COLO668 (cell line): ENCODE results near the gene CBFA2T3.
A peak's percentile ranks its signal among the peaks of the same experiment; 100 is the strongest.

Experiments
- DNase-seq: peaks from one replicate; lab custom pipeline; 2025; ENCODE audit not compliant: unreplicated experiment; lab: John Stamatoyannopoulos, UW

CBFA2T3 gene

DNA sequence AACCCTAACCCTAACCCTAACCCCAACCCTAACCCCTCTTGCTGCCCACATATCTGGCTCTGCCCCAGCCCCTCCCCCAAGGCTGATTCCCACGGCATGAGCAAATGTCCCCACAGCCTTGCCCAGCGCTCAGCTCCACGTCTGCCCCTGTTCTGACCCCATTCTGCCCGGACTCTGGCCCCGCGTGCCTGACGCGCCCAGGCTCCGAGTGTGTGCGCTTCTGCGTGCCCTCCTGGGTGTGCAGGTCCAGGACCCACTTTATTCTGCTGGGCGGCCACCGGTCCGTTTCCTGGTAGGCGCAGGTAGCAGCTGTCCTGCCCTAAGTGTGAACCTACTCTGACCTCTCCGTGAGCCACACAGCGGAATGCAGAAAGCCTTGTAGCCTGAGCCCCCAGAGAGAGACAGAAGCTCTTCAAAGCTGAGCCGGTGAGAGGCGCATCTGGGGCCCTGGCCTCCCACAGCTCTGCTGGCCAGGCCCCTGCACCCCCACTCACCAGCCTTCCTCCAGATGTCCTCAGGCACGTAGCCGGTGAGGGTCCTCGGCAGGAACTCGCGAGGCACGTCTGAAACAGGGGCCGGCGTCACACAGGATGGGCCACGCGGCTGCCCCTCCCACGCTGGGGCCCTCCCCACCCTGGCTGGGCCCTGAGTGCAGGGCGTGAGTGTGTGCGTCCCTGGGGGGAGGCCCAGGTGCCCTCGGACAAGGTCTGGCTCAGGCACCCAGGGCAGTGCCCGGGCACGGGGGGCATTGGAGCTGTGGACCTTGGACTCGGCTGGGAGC is 96.6 kb downstream of the CBFA2T3 start:
- no peak for DNase-seq

DNA sequence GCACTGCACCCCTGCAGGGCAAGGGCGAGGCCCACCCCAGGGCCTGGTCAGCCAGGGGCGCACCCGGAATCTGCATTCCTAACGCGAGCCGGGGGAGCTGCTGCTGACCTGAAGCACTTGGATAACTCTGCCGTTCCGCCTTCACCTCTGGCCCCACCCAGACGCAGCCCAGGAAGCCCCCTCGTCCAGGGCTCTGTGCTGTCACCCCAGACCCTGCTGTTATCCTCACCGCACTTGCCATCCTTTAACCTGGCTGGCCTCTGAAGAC is 97.3 kb downstream of the CBFA2T3 start:
- DNase-seq: no peak

DNA sequence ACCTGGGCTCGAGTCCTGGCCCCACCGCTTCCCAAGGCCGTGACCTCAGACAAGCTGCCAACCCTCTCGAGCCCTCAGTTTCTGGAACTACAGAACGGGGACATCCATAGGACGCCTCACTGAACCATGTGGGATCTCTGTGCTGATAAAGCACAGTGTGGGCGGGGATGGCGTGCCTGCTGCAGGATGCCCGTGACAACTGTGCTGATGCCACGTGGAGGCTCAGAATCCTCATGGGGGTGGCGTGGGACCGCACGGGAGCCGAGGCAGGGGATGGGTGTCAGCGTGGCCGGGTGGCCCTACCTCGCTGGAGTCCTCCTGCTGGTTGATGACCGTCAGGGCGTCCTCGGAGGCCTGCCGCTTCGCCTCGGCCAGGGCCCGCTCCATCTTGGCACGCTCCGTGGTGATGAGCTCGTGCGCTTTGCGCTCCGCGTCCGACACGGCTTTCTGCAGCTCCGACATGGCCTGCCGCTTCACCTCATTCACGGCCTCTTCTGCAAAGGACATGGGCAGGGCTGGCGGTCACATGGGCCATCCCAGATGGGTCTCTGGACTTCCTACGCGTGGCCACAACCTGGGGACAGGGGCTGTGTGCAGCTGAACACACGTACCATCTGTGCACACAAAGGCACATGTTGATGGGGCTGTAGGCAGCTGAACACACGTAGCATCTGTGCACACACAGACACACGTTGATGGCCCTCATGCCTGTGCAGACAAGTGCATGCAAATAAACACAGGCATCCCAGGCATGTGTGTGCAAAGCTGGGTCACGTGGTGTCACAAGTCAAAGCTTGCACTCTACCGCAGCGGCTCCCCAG is 97.8 kb downstream of the CBFA2T3 start:
- peak; percentile 19 for DNase-seq

DNA sequence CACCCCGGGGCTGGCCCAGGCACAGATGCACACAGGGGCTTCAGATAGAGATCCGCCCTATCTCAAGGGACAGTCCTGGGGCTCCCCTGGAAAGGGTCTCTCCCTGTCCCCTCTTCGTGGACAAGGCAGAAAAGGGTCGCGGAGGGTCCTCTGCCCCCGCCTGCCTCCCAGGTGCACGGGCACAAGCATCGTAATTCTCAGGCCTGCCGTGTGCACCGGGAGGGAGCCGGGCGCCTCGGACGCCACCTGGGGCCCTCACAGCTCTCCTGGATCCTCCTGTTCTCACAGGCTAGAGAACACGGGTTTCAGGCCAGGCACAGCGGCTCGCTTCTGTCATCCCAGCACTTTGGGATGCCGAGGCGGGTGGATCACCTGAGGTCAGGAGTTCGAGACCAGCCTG is 98.7 kb downstream of the CBFA2T3 start:
- no peak for DNase-seq

DNA sequence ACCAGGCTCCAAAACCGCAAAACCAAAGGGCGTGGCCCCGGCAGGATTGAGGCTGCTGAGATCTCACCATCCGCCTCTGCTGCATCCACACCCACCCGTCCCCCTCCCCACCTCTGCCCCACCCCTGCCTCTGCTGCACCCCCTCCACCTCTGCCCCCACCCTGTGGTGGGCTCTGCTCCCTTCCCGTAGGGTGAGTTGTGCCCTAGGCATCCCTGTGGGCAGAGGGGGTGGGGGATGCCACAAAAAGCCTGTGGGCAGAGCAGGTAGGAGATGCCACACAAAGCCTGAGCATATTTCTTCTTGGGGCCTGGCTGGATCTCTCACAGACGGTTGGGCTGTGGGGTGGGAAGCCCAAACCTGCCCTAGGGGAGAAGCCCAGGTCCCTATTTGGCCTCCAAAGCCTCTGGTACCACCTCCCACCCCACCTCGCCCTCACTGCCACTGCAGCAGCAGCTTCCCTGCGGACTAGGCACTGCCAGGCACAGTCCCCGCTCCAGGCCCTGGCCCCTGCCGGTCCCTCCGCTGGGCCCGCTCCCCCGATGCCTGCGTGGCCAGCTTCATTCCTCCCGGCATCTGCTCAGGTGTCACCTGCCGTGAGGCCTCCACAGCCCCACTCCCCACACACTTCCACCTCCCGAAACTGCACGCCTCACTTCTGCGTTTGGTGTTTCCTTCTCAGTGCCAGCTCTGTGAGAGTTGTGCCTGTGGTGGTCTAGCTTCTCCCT is 99.3 kb downstream of the CBFA2T3 start:
- no peak for DNase-seq

DNA sequence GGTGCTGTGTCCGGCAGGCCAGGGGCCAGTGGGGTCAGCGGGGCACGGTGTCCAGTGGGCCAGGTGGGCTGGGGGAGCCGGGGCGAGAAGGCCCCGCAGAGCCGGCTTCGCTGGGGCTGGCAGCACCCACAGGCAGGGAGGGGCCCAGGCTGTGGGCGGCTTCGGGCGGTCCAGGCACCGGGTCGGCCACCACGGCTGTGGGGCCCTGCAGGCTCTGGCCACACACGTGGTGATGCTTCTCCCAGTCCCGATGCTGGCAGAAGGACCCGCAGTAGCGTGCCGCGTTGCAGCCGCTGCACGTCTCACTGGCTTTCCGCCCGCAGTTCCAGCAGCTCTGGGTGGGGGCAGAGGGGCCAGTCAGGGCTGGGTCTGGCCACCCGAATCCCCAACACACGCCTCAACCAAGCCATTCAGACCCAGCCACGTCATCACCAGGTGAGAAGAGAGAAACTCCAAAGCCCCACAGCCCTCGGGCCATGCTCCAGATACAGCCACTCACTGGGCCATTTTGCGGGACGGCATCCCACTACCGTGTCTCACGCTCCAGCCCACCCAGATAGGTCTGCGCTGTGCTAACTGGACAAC is 100.0 kb downstream of the CBFA2T3 start:
- no peak for DNase-seq

DNA sequence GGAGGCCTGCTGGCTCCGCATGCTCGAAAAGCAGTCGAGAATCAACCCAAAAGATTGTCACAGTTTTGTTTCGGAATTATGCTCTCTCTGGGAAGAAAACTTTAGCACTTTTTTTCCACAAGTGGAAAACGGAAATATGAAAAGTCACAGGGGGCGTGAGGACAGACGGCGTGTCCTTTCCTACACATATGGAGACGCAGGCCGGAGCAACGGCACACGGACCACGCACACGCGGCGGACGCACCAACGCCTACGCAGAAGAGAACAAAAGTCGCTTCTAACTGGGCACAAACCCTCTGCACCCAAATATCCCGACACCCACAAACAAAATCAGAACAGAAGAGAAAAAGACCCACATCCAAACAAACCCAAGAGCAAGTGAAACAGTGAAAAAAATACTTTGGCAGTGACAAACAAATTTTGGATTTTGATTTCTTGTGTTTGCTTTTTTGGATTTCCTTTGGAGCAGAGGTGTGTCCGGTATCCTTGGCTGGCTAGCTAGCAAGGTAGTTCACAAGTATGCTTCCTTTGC is 101.2 kb downstream of the CBFA2T3 start:
- no peak for DNase-seq

DNA sequence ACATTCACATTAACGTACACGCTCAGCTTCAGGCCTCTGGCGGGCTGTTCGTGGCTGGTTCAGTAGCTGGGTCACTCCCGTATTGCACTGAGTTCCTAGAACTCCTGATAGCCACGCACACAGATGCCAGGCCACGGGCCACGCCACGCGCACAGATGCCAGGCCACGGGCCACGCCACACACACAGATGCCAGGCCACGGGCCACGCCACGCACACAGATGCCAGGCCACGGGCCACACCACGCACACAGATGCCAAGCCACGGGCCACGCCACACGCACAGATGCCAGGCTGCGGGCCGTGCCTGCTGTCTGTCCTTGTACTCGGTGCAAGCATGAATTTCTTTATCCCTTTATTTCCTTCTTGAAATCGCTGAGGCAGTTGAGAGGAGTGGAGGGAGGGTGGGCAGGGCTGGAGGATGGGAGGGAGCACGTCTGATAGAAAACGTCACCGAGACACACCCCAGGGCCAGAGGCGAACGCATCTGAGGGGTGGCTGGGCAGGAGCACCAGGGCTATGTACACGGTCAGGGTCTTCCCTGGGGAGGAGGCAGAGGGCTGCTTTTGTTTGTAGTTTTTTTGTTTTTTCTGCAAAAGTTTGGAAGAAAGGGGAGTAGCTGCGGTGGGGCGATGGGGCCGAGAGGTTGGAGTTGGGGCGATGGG is 101.9 kb downstream of the CBFA2T3 start:
- DNase-seq: no peak

DNA sequence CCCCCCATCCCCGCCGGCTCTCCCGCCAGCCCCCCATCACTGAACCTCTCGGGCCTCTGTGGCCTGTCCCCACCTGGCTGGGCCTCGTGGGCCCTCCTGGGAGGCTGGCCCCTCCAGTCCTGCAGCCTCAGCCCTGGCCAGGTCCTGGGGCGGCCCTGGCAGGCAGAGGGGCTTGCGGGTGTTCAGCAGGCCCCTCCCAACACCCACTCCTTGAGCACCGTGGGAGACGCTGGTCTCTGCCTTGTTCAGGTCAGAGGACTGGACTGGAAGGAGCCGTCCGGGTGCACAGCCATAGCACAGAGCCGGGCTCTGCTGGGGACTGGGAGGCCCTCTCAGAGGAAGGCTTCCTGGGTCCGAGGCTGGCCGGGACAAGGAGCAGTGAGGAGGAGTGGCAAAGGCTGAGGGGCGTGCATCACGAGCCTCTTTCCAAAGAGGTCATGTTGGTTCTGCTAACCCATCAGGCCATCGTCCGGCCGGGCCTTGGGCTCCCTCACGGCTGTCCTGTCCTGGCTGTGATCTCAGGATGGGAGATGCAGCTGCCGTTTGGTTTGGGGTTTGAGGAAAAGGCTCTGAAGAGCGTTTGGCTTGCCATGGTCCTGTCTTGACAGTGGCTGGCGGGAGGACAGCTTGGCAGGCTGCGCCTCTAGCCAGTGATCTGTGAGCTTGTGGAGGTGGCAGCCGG is 104.2 kb downstream of the CBFA2T3 start:
- no peak for DNase-seq

DNA sequence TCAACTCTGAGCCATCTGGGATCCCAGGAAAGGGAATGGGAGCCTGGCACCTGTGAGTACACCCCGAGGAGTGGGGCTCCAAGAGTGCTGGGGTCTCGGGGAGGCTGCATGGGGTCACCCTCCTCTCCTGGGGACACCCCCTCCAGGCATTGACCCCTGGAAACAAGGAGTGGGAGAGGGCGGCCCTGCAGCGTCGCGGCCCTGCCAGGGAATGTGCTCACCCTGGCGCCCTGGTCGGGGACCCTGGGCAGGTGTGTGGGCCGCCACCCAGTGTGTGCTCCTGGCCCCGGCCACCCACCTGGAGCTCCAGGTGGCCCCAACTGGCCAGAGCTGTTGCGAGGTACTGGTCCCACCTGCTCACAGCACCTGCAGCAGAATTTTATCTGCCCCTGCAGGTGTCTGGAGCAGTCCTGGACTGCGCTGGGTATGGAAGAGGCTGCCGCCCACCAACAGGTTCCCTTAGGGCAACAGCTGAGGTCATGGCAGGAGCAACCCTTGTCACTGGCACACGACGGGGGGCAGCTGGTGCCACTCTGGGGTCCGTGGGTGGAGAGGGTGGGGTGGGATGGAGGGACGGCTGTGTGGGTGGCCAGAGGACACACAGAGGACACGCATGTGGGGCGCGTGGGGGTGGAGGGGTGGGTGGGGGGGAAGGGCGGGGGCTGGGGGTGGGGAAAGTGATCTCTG is 105.1 kb downstream of the CBFA2T3 start:
- peak; percentile 87 for DNase-seq

DNA sequence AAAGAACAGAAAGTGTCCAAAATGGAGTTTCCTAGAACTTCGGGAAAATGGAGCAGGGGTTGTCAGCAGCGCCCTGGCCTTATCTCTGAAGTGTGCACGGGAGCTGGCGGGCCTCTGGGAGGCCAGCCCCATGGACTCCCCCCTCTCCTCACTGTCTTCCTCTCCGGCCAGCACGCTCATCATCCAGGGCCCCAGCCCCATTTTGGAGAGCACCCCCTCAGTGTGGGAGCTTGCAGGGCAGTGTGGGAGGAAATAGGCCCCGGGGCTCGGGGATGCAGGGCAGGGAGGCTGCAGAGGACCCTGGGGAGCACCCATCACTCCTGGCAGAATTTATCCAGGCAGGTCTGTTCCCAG is 105.7 kb downstream of the CBFA2T3 start:
- DNase-seq: no peak

DNA sequence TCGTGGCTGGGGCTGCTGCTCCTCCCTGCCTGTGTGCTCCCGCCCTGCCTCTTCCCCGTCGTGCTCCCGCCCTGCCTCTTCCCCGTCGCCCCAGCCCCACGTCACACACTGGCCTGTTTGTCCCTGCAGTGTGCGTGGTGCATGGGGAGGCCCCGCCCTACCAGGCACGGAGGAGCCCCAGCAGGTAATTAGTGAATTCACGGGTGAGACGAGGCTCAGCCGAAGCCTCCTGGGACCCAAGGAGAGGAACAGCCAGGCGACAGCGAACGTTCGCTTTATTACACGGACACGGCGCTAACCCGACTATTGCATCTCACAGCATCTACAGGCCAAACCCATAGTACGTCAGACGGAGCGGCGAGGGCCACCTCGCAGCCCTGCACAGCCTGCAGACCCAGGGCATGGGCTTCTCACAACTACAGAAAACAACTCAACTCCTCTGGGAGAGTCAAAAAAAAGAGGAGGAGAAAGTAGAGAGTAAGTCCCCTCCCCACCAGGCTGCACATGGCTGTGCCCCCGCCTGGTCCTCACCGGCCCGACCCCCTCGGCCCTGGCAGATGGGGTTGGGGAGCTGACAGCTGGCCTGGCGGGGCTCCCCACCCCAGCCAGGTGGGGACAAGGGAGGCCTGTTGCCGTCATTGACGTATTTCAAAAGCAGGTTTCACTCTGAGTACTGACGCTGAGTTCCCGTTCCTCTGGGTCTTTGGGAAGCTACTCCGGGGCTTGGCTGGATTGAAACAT is 106.2 kb downstream of the CBFA2T3 start:
- DNase-seq: peak; percentile 77

DNA sequence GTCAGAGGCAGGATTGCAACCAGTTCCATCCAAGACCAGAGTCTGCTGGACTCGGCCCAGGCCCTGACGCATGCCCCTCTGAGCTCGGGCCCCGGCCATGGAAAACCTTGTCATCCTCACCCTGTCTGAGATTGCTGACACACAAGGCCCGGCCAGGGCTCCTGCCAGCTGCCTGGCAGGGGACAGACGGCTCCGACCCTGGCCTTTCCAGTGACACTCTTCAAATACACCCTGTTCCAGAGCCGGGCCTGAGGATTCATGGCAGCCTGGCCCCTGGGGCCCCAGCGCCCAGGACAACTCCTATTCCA is 107.4 kb downstream of the CBFA2T3 start:
- DNase-seq: peak; percentile 13

DNA sequence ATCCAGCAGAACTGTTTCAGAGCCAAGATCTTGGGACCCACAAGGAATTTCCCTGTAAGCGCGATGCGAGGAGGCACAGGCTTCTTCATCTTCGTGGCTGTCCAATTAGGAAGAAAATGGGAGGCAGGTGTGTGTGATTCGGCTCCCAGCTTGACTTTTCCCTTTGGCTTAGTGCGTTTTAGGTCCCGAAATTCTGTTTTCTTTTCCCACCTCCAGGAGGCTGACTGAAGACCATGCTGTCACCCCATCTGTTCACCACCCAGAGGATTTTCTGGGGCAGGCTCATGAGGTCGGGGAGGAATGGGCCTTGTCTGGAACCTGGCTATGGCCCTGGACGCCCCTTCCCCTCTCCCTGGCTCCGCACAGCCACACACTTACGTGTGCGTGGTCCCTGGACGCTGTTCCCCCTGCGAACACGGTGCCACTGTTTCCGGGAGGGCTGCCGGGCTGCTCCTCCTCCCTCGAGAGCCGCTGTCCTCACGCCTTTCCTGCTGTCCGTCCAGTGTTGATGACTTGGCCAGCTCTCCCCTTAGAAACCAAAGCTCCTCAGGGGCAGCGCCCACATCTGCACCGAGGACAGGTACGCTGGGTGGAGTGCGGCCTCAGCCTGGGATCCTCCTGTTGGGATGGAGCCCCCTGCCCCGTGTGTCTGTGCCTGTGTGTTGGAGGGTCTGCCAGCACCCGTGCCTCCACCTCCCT is 107.9 kb downstream of the CBFA2T3 start:
- no peak for DNase-seq

DNA sequence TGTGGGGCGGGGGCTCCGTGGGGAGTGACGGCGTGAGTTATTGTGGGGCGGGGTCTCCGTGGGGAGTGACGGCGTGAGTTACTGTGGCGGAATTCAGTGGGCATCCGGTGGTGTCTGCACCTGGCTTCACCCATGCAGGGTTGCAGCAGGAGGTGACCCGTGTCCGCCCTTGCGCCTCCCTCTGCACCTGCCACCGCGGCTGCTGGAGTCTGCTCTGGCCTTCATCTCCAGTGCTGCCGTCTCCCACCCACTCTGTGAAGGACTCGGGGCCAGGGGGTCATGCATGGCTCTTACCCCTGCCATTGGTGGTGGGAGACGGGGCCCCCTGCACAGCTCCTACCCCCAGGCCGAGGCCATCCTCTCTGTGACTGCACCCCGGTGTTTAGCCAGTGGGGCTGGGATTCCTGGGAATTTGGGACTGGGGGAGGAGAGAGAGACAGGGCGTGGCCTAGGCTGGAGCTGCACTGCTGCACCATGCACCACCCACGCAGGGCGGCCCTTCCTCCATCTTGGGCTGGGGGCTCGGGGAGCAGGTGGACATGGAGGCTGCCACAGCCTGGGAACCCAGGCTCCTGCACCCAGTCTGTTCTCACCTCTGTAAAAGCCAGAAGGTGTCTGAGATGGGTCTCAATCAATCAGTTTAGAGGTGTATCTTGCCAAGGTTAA is 109.3 kb downstream of the CBFA2T3 start:
- peak; percentile 60 for DNase-seq

DNA sequence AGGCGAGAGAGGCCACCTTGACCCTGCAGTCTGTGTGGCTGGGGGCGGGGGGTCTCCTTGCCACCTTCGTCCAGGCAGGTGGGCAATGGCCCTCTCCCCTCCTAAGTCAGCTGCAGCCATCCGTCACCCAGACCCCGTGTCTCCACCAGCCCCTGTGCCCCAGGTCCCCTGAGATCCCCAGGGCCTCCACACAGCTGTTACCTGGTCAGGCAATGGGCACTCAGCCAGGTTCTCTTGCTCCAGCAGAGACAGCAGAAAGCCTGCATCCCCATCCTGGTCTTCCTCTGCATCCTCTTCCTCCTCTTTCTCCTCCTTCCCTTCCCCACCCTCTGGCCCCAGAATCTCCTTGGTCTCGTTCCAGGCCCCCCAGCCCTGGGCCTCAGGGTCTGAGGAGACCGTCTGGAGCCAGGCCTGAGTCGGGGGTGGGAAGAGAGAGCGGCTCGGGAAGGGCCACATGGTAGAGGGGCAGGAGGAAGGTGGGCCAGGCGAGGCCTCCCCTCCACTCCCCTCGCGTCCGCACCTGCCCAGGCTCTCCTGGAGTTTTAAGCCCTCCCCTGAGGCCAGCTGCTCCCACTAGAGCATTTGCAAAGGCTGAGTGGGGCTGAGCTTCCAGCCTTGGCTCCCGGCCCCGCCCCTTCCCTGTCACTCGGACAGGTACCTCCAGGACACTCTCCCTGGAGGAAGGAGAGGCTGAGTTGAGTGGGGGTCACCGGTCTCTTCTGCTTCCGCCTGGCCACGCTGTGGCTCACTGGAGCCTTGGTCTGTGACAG is 110.7 kb downstream of the CBFA2T3 start, which contains the start of gene PABPN1L:
TSS of gene PABPN1L (minus strand) at position 510 of the 770 bp plus-strand sequence. CDS start at position 456, 54 bp downstream.
- peak; percentile 54 for DNase-seq

DNA sequence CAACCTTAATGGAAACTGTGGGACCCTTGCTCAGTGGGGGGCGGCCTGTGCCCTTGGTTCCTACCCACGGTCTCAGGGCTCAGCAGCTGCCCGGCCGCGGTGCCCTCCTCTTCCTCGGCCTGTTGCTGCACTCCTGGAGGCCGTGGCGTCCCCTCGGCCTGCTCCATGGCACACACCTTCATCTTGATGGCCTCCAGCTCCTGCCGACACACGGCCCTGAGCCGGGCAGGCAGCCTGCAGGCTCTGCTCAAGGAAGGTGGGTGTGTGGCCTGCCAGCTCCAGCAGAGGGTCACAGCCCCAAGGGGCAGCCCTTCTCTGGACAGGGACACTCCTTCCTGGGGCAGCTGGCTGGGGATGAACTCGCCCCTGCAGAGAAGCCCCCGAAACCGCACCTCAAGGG is 111.3 kb downstream of the CBFA2T3 start:
- no peak for DNase-seq
